GF-D8 (cell line): ENCODE measurements around the gene ZNF784.

ENCODE experiments used
- DNase-seq: peaks from one replicate; lab custom pipeline; 2025; lab: John Stamatoyannopoulos, UW

Gene ZNF784

GRCh38 chr19:55643003-55643886 is 18.9 kb upstream of the ZNF784 start, which contains the start of gene ZNF581:
Gene ZNF581 (plus strand): TSS chr19:55643649. CDS start chr19:55644572, 923 bp downstream.
- DNase-seq = peak; percentile 40

GRCh38 chr19:55642153-55643002 is 18.0 kb upstream of the ZNF784 start:
- no peak for DNase-seq

- DNase-seq = no peak
These were observed 17.2 kb upstream of the ZNF784 start for GRCh38 chr19:55641426-55642152.

- DNase-seq = no peak
These were observed 16.4 kb upstream of the ZNF784 start, which contains the start of gene ZNF580 for GRCh38 chr19:55640577-55641425. Gene ZNF580 (plus strand): TSS chr19:55641002. CDS start chr19:55642509, 1,507 bp downstream.

DNA sequence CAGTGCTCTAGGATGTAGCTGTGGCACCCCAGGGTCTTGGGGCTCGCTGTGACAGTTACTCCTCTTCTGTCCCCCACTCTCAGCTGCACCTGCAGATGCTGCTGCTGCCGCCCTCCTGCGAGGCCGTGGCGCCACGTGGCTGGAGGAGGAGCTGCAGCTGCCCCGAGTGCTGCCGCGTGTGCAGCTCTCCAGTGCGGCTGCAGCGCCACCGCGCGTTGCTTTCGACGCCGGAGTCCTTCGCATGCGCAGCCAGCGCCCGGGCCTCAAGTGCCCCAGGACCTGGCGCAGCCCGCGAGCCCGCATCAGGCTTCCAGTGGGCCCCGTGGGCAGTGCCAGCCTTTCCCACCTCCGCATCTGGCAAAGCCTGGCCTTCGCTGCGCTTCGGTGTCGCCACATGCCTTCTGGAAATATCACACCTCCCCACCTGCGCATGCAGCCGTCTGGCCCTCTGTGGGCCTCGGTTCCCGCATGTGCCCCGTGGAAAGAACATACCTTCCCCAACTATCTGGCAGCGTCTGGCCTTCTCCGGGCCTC is 15.7 kb upstream of the ZNF784 start:
- peak; percentile 49 for DNase-seq

- peak; percentile 29 for DNase-seq
These were observed 14.5 kb upstream of the ZNF784 start for GRCh38 chr19:55638864-55639359.

GRCh38 chr19:55637534-55637933 is 13.2 kb upstream of the ZNF784 start:
- no peak for DNase-seq

GRCh38 chr19:55636723-55637122 is 12.4 kb upstream of the ZNF784 start:
- DNase-seq = no peak

DNA sequence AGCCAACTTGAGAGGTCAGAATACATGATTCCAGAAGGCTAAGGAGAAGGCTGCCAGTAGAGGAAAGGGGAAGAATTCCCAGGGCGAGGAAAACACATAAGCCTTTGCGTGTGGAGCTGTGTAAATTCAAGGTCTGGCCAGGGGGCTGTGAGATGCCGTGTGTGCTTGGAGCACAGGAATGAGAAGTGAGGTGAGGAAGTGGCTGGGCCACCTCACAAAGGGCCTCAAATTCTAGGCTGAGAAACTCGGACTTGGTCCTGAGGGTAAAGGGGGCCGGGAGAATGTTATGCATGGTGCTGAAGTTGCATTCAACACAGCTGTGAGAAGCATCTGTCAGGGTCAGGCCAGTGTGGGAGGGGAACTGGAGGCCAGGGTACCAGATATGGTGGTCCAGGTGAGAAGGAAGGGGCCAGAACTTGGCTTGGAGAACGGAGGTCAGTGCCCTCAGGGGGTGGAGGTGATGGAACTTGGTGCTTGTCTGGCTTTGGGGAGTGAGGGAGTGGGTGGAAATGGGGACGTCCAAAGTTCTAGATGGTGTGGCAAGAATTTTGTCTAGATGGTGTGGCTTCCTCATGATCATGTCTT is 11.6 kb upstream of the ZNF784 start:
- no peak for DNase-seq

GRCh38 chr19:55635334-55635717 is 11.0 kb upstream of the ZNF784 start:
- no peak for DNase-seq

DNA sequence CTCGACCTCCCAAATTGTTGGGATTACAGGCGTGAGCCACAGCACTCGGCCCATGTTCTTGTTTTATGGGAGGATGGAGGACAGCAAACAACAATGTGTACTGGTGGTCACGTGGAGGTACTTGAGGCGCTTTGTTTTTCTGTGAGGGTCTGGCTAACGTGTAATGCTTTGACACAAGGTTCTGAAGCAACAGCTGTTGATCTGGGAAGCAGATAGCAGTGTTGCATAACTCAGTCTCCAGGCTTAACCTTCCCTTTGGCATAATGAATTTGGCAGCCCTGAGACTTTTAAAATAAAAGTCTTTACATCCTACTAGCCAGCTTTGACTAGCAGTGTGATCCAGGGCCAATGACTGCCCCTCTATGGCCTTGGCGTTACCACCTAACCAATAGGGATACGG is 9.5 kb upstream of the ZNF784 start:
- DNase-seq = peak; percentile 66

GRCh38 chr19:55632463-55632834 is 8.1 kb upstream of the ZNF784 start:
- peak; percentile 77 for DNase-seq

DNA sequence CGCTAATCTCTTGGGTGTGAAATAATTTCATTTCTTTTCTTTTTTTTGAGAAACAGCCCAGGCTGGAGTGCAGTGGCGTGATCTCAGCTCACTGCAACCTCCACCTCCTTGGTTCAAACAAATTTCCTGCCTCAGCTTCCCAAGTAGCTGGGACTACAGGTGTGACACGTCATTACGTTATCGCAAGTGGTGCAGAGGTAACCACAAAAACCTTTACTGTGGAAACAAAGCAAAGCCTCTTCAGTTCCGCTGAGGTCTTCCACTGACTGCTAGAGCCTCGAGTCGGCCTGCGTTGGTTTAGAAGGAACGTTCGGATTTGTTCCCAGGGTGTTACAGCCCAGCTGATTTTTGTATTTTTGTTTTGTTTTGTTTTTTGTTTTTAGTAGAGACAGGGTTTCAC is 2.0 kb upstream of the ZNF784 start:
- DNase-seq = no peak

DNA sequence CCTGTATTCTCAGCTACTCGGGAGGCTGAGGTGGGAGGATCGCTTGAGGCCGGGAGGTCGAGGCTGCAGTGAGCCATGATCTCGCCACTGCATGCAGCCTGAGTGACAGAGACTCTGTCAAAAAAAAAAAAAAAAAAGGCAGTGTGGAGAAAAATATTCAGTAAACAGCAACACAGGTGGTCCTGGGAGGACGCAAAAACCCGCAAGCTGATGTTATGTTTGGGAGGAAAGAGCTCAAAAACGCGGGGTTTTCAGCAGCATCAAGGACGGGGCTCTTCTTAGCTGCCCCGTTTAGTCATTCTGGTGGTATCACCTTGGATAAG is 599 bp upstream of the ZNF784 start:
- no peak for DNase-seq

GRCh38 chr19:55623561-55623960 is 805 bp downstream of the ZNF784 start:
- no peak for DNase-seq

- DNase-seq = no peak
These were observed 1.2 kb downstream of the ZNF784 start for GRCh38 chr19:55623130-55623529.

- DNase-seq = no peak
These were observed 2.0 kb downstream of the ZNF784 start for GRCh38 chr19:55622242-55622969.

DNA sequence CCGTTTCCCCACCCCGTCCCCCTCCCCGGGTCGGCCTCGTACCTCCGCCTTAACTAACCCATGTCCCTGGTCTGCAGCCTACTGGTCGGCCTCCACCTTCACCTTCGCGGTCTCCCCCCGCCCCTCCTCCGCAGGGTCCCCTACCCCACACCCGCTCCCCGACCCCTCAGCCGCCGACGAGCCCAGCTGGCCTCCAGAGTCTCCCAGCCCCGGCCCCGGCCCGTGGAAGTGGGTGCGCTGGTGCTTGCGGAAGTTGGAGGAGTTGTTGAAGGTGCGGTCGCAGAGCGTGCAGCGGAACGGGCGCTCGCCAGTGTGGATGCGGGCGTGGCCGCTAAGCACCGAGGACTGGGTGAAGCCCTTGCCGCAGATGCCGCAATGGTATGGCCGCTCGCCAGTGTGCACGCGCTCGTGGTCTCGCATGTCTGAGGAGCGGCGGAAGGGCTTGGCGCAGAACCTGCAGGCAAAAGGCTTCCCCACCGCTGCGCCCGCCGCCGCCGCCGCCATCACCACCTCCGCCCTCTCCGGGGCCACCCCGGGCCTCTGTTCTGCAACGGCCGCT is 2.6 kb downstream of the ZNF784 start:
- no peak for DNase-seq

GRCh38 chr19:55621205-55621672 is 3.1 kb downstream of the ZNF784 start:
- no peak for DNase-seq
